ENCODE data around the gene GLO1.

The GLO1 gene

DNA sequence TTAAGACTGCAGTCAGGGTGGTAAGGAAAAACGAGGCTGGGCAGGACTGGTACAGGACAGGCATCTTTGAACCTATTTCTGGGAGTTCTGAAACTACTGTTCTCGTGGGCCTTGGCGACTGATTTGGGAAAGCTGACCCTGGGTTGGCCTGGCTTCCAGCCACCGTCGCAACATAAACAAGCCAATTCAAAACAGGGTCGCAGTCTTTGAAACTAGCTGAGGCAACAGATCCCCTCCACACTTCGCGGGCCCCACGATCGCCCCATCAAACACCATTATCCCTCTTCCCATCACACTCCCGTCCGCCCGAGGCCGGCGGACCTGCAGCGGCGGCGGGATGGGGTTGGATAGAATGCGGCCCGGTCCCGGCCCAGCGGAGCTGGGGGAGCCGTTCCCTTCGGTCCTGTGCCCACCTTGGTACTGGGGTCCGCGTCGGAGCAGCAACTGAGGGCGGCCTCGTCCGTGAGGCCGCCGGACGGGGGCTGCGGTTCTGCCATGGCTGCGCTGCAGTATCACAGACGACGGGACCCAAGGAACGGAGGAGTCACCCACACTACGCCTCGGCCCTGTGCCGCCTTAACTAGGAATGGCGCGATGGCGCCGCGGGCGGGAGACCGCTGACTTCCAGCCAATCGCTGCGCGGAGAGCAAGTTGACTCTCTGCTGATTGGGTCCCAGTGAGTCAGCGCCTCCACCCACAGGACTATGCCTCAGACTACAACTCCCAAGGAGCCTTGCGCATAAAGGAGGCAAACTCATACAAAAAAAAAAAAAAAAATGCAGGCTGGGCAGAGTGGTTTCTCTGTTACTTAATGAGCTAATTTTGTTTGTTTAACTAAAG lies at the start of gene GLO1:
GLO1 (minus strand) TSS at position 588 of the 840 bp plus-strand sequence; CDS start at position 497, 91 bp downstream.
- TF ChIP-seq, protein P1, sequence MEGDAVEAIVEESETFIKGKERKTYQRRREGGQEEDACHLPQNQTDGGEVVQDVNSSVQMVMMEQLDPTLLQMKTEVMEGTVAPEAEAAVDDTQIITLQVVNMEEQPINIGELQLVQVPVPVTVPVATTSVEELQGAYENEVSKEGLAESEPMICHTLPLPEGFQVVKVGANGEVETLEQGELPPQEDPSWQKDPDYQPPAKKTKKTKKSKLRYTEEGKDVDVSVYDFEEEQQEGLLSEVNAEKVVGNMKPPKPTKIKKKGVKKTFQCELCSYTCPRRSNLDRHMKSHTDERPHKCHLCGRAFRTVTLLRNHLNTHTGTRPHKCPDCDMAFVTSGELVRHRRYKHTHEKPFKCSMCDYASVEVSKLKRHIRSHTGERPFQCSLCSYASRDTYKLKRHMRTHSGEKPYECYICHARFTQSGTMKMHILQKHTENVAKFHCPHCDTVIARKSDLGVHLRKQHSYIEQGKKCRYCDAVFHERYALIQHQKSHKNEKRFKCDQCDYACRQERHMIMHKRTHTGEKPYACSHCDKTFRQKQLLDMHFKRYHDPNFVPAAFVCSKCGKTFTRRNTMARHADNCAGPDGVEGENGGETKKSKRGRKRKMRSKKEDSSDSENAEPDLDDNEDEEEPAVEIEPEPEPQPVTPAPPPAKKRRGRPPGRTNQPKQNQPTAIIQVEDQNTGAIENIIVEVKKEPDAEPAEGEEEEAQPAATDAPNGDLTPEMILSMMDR (conservative IDR thresholded peaks at IDR 0.05): no peak
- TF ChIP-seq ZFX (IDR thresholded peaks at IDR 0.05): peak; percentile 97
- peak within 1 kb of the TSS; percentile 81 for H3K27ac ChIP-seq

DNA sequence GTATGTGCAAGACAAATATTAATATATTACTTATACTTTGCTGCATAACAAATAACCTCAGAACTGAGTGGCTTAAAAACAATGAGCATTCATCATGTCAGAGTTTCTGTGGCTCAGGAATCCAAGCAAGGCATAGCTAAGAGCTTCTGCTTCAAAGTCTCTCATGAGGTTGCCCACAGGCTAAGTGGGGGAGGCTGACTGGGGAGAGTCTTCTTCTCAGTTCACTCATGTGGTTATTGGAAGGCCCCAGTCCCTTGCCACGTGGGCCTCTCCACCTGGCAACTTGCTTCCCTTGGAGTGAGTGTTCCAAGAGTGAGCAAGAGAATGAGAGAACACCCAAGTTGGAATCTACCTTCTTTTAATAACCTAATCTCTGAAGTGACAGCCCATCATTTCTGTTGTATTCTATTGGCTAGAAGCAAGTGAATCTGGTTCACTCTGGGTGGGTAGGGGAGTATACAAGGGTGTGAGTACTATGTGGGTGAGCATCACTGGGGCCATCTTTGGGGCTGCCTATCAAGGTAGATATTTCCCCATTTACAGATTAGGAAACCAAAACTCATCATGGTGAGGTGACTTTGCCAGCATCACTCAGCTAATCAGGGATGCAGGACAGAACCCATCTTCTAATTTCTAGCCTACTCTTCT lies 48.1 kb upstream of the GLO1 start:
- TF ChIP-seq ZFX (IDR thresholded peaks at IDR 0.05): no peak
- TF ChIP-seq, protein P1 (conservative IDR thresholded peaks at IDR 0.05): no peak
- no peak overlapping the region for H3K27ac ChIP-seq

DNA sequence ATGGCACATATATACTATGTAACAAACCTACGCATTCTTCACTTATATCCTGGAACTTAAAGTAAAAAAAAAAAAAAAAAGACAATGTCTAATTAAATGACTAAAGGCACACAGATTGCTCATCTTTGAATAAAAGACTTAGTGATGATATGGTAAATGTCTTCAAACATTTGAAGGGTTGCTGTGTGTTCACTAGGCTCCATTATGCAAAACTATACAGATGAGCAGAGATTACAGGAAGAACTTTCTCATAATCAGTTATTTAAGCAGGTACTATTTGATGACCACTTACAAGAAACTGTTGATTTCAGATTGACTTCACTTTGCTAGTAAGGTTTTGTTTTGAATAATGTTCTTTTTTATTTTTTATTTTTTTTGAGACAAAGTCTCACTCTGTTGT lies 46.5 kb upstream of the GLO1 start:
- no peak overlapping the region for H3K27ac ChIP-seq
- TF ChIP-seq ZFX (IDR thresholded peaks at IDR 0.05): no peak
- TF ChIP-seq, protein P1 (conservative IDR thresholded peaks at IDR 0.05): no peak

DNA sequence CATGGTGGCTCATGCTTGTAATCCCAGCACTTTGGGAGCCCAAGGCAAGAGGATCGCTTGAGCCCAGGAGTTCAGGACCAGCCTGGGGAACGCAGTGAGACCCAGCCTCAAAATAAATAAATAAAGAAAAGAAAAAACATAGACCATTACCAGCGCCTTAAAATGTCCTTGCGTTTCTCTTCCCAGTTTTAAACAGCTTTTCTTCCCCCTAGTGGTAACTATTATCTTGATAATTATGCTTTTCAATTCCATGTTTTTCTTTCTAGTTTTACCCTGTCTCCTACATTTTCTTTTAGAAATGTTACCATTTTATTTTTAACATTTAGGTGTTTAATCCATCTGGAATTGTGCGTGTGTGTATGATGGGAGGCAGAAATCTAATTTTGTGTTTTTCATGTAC lies 36.6 kb upstream of the GLO1 start:
- TF ChIP-seq, protein P1 (conservative IDR thresholded peaks at IDR 0.05): peak; percentile 66
- no peak for TF ChIP-seq ZFX (IDR thresholded peaks at IDR 0.05)
- no peak overlapping the region for H3K27ac ChIP-seq

DNA sequence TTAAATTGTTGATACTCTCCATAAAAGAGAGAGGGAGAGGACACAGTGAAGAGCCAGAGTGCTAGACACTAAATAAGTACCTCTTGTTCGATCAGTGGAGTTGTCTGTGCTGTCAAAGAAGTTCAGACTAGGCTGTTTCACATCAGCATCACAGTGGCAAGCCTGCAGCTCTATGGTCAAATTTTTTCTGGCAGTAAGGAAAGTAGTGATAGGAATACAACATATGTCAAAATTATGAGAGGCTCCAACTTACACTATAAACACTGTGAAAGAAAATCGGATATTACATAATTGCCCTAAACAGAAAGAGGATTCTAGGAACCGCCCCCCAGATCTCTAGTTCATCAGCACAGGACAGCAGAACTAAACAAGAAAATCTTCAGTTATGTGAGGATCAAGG lies 35.3 kb upstream of the GLO1 start:
- TF ChIP-seq ZFX (IDR thresholded peaks at IDR 0.05): no peak
- TF ChIP-seq, protein P1 (conservative IDR thresholded peaks at IDR 0.05): no peak
- H3K27ac ChIP-seq: no peak overlapping the region

DNA sequence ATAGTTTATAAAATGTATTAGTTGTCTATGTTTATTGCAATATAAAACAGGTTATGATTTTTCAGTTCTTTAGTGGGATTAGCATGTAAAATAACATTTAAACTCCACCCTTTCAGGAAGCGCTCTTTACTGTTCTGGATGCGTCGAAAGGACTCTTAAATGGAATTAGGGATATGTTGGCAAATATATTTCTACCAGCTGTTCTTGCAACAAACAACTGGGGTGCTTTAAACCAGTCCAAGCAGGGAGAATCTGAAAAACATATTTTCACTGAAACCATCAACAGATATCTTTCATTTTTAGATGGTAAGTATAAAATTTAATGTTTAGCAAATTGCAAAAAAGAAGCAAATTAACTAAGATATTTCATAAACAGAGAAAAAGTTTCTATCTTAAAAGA lies 34.0 kb upstream of the GLO1 start:
- H3K27ac ChIP-seq: no peak overlapping the region
- no peak for TF ChIP-seq ZFX (IDR thresholded peaks at IDR 0.05)
- TF ChIP-seq, protein P1 (conservative IDR thresholded peaks at IDR 0.05): no peak
